ENCODE data around the gene ITGA2. TPM values are rescaled to one million over a fixed set of nuclear protein-coding genes. Genes with fewer than 3 reads are reported as not detected.

ITGA2 gene
- total RNA-seq, 2 donors from 2014 or later = 6.4 to 21.5 TPM

GRCh38 chr5:53030893-53031292 lies 41.7 kb downstream of the ITGA2 start:
- Histone ChIP-seq H3K27ac (peak overlapping the region; percentile 10 to 27), H3K9me3 (no peaks in the 10 kb centered on the region), H3K4me3 (no peak overlapping the region), H3K4me1 (replicated peaks) (peaks cover 3% of the 10 kb centered on the region), H3K36me3 (no peaks in the 10 kb centered on the region), H3K27me3 (replicated peaks; ENCODE audit: insufficient read depth) (no peaks in the 10 kb centered on the region)
- TF ChIP-seq POLR2AphosphoS5 (IDR thresholded peaks at IDR 0.05) (no peak), POLR2A (IDR thresholded peaks at IDR 0.05) (no peak), CTCF (IDR thresholded peaks at IDR 0.05) (no peak)
- intact Hi-C loops (cut with DNase I) = no loop called here
- no peak for DNase-seq (ENCODE audit: low spot score)
- 15% methylated on average over 2 of the region's 2 CpGs for WGBS

GRCh38 chr5:53031695-53032096 lies 42.5 kb downstream of the ITGA2 start:
- 9% methylated on average over 4 of the region's 4 CpGs for WGBS
- peak; percentile 20 for DNase-seq (ENCODE audit: low spot score)
- H3K27ac ChIP-seq = peak overlapping the region; percentile 27 to 46
- no peaks in the 10 kb centered on the region for H3K9me3 ChIP-seq
- H3K27me3 ChIP-seq (replicated peaks; ENCODE audit: insufficient read depth) = no peaks in the 10 kb centered on the region
- intact Hi-C loops (cut with DNase I) = no loop called here
- TF ChIP-seq CTCF (IDR thresholded peaks at IDR 0.05) = no peak
- TF ChIP-seq POLR2AphosphoS5 (IDR thresholded peaks at IDR 0.05) = peak; percentile 68
- no peak for TF ChIP-seq POLR2A (IDR thresholded peaks at IDR 0.05)
- H3K36me3 ChIP-seq = no peaks in the 10 kb centered on the region
- H3K4me1 ChIP-seq (replicated peaks) = peaks cover 3% of the 10 kb centered on the region
- no peak overlapping the region for H3K4me3 ChIP-seq

DNA sequence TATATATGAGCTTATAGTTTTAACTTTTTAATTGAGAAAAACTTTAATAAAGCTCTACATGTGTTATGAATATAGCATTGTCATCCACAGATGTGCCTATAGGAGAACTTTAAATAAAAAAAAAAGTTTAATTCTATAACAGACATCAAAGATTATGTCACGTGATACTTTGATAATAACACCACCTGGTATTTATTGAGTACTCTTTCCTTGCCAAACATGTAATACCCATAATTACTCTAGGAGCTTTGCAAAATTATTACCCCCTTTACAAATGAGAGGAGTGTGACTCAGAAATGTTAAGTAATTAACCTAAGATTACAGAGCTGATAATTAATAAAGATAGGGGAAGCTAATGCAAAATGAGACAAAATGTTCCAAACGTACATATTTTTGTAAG lies 43.0 kb downstream of the ITGA2 start:
- intact Hi-C loops (cut with DNase I) = no loop called here
- 13% methylated on average over 2 of the region's 2 CpGs for WGBS
- Histone ChIP-seq H3K4me1 (replicated peaks) (peaks cover 3% of the 10 kb centered on the region), H3K9me3 (no peaks in the 10 kb centered on the region), H3K27me3 (replicated peaks; ENCODE audit: insufficient read depth) (no peaks in the 10 kb centered on the region), H3K4me3 (no peak overlapping the region), H3K27ac (peak overlapping the region; percentile 27 to 46), H3K36me3 (no peaks in the 10 kb centered on the region)
- TF ChIP-seq CTCF (IDR thresholded peaks at IDR 0.05) (no peak), POLR2A (IDR thresholded peaks at IDR 0.05) (no peak)
- DNase-seq (ENCODE audit: low spot score) = no peak

DNA sequence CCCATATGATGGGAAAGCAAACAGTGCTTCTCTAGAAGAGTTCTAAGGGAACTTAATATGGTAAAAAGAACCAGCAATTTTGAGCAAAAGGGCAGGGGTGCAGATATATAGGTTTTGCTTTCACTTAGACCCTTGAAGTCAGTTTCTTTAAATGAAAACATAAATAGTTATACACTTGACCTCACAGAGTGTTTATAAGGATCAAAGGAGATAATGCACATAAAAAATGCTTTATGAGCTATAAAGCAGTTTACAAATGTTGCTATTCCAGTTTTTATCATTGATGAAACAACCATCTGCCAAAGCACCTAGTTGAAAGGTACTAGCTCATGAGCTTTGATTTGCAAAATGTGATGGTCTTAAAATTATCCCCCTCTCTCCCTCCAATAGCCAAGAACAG lies 45.7 kb downstream of the ITGA2 start:
- no peaks in the 10 kb centered on the region for H3K36me3 ChIP-seq
- H3K27ac ChIP-seq = no peak overlapping the region
- intact Hi-C loops (cut with DNase I) = no loop called here
- no peaks in the 10 kb centered on the region for H3K27me3 ChIP-seq (replicated peaks; ENCODE audit: insufficient read depth)
- no peaks in the 10 kb centered on the region for H3K9me3 ChIP-seq
- H3K4me3 ChIP-seq = no peak overlapping the region
- peaks cover 3% of the 10 kb centered on the region for H3K4me1 ChIP-seq (replicated peaks)
- TF ChIP-seq POLR2AphosphoS5 (IDR thresholded peaks at IDR 0.05) (no peak), POLR2A (IDR thresholded peaks at IDR 0.05) (no peak), CTCF (IDR thresholded peaks at IDR 0.05) (no peak)
- DNase-seq (ENCODE audit: low spot score) = no peak

GRCh38 chr5:53035868-53036381 lies 46.8 kb downstream of the ITGA2 start:
- intact Hi-C loops (cut with DNase I) = no loop called here
- no peak for TF ChIP-seq POLR2AphosphoS5 (IDR thresholded peaks at IDR 0.05)
- no peak for TF ChIP-seq CTCF (IDR thresholded peaks at IDR 0.05)
- no peak for TF ChIP-seq POLR2A (IDR thresholded peaks at IDR 0.05)
- Histone ChIP-seq H3K36me3 (no peaks in the 10 kb centered on the region), H3K9me3 (no peaks in the 10 kb centered on the region), H3K4me1 (replicated peaks) (no peaks in the 10 kb centered on the region), H3K27ac (no peak overlapping the region), H3K27me3 (replicated peaks; ENCODE audit: insufficient read depth) (no peaks in the 10 kb centered on the region), H3K4me3 (no peak overlapping the region)
- DNase-seq (ENCODE audit: low spot score) = no peak
- 61% methylated on average over 2 of the region's 2 CpGs for WGBS

Measured in prostate gland (tissue), 2 donors.